Measurements from ENCODE around the gene RPS21. TPM values are rescaled to one million over a fixed set of nuclear protein-coding genes. Genes with fewer than 3 reads are reported as not detected.
A peak's percentile ranks its signal among the peaks of the same experiment; 100 is the strongest.

Gene RPS21
- total RNA-seq, 2 donors from 2014 or later: 1,506 to 4,377 TPM

DNA sequence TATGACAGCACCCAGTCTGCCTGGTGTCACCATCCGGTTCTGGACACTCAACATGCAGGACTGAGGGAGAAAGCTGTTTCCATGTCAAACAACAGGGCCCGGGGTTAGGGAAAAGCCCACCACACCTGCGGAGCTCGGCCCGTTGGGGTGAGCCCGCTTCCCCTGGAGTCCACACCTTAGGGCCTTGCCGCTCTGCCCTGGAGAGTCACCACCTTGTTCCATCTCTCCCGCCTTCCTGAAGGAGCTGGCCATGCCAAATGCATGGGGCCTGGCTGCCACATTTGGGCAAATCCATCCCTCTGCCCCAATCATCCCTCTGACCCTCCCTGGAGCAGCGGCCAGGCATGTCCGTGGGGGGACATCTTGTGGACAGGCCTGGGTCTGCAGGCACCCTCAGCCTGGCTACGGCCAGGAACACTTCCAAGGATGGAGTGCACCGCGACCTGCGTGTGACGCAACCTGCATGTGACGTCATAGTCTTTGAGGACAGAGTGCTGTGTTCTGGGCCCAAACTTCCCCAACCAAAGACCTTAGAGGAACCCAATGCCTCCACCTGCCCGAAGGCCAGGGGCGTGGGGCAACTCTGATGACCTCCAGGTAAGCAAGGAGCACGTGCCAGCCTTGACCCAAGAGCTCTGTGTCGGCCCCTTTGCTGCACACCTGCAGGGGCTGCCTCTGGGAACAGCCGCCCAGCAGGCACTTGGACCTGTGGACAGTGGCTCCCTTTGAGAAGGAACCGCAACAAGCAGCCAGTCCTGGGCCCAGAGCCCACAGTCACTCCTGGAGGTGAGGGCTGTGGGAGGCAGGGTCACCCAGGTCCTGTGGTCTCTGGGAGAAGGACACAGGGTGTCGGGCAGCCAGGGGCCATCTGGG is 18.4 kb downstream of the RPS21 start:
- Histone ChIP-seq H3K4me1 (replicated peaks) (peaks cover 21% of the 10 kb centered on the region), H3K27me3 (replicated peaks; ENCODE audit: insufficient read depth) (no peaks in the 10 kb centered on the region), H3K4me3 (no peak overlapping the region), H3K36me3 (no peaks in the 10 kb centered on the region), H3K9me3 (no peaks in the 10 kb centered on the region), H3K27ac (no peak overlapping the region)
- no peak for DNase-seq (ENCODE audit: low spot score)
- TF ChIP-seq POLR2A (IDR thresholded peaks at IDR 0.05) (no peak), POLR2AphosphoS5 (IDR thresholded peaks at IDR 0.05) (no peak)
- TF ChIP-seq, protein P1, sequence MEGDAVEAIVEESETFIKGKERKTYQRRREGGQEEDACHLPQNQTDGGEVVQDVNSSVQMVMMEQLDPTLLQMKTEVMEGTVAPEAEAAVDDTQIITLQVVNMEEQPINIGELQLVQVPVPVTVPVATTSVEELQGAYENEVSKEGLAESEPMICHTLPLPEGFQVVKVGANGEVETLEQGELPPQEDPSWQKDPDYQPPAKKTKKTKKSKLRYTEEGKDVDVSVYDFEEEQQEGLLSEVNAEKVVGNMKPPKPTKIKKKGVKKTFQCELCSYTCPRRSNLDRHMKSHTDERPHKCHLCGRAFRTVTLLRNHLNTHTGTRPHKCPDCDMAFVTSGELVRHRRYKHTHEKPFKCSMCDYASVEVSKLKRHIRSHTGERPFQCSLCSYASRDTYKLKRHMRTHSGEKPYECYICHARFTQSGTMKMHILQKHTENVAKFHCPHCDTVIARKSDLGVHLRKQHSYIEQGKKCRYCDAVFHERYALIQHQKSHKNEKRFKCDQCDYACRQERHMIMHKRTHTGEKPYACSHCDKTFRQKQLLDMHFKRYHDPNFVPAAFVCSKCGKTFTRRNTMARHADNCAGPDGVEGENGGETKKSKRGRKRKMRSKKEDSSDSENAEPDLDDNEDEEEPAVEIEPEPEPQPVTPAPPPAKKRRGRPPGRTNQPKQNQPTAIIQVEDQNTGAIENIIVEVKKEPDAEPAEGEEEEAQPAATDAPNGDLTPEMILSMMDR (IDR thresholded peaks at IDR 0.05): peak in 2 of 4 experiments; percentile 45 to 64
- 64% methylated on average over 23 of the region's 23 CpGs for WGBS
- intact Hi-C loops (cut with DNase I): loop anchor here (5.0 kb wide), 1 partner anchor 212 kb away; no protein-coding TSS in a partner anchor

DNA sequence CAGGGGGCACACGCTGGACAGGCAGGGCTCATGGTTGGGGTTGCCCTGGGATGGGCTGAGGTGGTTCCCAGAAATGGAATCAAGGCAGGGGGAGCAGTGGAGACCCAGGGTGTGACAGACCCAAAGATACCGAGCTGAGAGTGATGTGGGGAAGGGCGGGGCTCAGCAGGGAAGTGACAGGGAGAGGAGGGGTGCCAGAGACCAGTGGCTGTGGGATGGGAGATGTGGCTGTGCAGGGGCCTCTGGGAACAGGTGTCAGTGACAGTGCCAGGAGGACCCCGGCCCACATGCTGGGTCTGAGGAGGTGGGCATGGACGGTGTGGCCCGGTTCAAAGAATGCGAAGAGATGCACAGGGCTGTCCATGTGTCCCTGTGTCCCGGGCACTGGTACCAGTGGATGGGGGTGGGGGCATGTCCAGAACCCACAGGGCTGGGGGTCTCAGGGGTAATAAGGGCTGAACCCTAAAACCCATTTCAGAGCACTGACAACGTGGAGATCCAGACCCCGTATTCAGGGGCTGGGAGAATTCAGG is 19.1 kb downstream of the RPS21 start:
- TF ChIP-seq POLR2A (IDR thresholded peaks at IDR 0.05) (no peak), POLR2AphosphoS5 (IDR thresholded peaks at IDR 0.05) (no peak)
- TF ChIP-seq, protein P1 (IDR thresholded peaks at IDR 0.05): no peak
- intact Hi-C loops (cut with DNase I): loop anchor here (5.0 kb wide), 1 partner anchor 211 kb away; no protein-coding TSS in a partner anchor
- H3K27ac ChIP-seq: no peak overlapping the region
- no peaks in the 10 kb centered on the region for H3K36me3 ChIP-seq
- peaks cover 23% of the 10 kb centered on the region for H3K4me1 ChIP-seq (replicated peaks)
- H3K4me3 ChIP-seq: peak overlapping the region in 1 of 2 donors; percentile 63
- H3K27me3 ChIP-seq (replicated peaks; ENCODE audit: insufficient read depth): no peaks in the 10 kb centered on the region
- no peaks in the 10 kb centered on the region for H3K9me3 ChIP-seq
- DNase-seq (ENCODE audit: low spot score): no peak
- WGBS: 42% methylated on average over 10 of the region's 10 CpGs

DNA sequence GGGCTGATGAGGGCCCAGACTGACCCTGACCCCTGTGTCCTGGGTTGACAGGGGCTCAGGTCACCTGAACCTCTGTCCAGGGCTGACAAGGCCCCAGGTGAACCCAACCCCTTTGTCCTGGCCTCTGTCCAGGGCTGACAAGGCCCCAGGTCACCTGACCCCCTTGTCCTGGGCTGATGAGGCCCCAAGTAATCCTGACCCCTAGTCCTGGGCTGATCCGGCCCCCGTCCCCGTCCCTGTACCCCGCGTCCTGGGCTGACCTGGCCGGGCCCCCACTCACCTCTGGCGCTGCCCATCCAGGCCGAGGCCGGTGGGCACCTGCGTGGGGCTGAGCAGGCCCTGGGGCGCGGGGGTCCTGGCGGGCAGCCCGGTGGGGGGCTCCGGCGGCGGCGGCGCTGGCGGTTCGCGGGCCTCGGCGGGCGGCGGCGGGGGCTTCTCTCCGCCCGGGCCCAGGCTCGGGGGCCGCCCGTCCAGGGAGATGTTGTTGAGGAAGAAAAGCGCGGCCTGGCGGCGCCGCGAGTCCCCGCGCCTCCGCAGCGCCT is 19.8 kb downstream of the RPS21 start:
- 1% methylated on average over 17 of the region's 42 CpGs for WGBS
- intact Hi-C loops (cut with DNase I): loop anchor here (5.0 kb wide), 1 partner anchor 211 kb away; no protein-coding TSS in a partner anchor
- Histone ChIP-seq H3K27ac (peak overlapping the region in 1 of 2 donors; percentile 36), H3K4me1 (replicated peaks) (peaks cover 23% of the 10 kb centered on the region), H3K27me3 (replicated peaks; ENCODE audit: insufficient read depth) (no peaks in the 10 kb centered on the region), H3K9me3 (no peaks in the 10 kb centered on the region), H3K36me3 (no peaks in the 10 kb centered on the region), H3K4me3 (peak overlapping the region; percentile 60 to 63)
- TF ChIP-seq, protein P1 (IDR thresholded peaks at IDR 0.05): no peak
- TF ChIP-seq POLR2A (IDR thresholded peaks at IDR 0.05): no peak
- no peak for TF ChIP-seq POLR2AphosphoS5 (IDR thresholded peaks at IDR 0.05)
- DNase-seq (ENCODE audit: low spot score): no peak

DNA sequence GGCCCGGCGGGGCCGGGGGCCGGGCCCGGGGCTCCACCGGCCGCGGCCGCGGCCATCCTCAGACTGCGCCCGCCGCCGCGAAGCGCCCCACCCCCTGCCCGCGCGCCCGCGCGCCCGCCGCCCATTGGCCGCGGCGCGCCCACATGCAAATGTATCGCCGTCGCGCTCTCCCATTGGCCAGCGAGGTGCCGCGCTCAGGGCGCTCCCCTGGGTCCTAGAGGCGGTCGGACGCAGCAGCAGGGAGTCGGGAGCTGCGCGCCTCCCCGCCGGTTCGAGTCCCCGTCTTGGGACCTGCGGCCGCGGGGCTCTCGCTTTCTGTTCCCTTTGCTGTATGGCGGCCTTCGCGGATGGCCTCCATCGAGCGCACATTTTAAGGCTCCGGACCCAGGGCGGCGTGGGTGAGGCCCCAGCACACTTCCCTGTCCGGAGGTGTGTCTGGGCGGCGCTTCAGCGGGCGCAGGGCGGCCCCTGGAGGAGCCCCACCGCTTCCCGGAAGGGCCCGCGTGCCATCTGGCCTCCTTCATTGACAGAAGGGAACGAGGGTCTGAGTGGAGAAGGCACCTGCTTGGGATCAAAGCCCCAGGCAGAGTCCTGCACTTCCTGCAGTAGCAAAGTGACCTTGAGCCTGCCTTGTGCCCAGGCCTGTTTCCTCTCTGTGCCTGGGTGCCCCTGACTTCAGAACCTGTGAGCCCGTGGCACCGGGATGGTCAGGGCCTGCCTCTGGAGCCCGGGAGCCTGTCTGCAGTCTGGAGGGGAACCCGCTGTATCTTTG is 20.5 kb downstream of the RPS21 start, which contains the start of gene CABLES2:
Gene CABLES2, minus strand, starts transcription at position 65 of the 772 bp plus-strand sequence. Its CDS starts 9 bp downstream, at position 56.
- DNase-seq (ENCODE audit: low spot score): peak; percentile 94
- Histone ChIP-seq H3K4me1 (replicated peaks) (peaks cover 23% of the 10 kb centered on the region), H3K9me3 (no peaks in the 10 kb centered on the region), H3K27ac (peak within 1 kb of the TSS in 1 of 2 donors; percentile 36), H3K27me3 (replicated peaks; ENCODE audit: insufficient read depth) (no peaks in the 10 kb centered on the region), H3K36me3 (no peaks in the 10 kb centered on the region), H3K4me3 (peak within 1 kb of the TSS; percentile 60 to 63)
- intact Hi-C loops (cut with DNase I): loop anchor here (5.0 kb wide), 1 partner anchor 210 kb away; no protein-coding TSS in a partner anchor
- WGBS: 17% methylated on average over 17 of the region's 73 CpGs
- TF ChIP-seq, protein P1 (IDR thresholded peaks at IDR 0.05): peak in 2 of 4 experiments; percentile 60 to 62
- TF ChIP-seq POLR2AphosphoS5 (IDR thresholded peaks at IDR 0.05) (peak; percentile 81), POLR2A (IDR thresholded peaks at IDR 0.05) (peak; percentile 28)
